ENCODE results near the gene S100A6.

GRCh38 chr1:153585006-153585405 lies 49.2 kb upstream of the S100A6 start:
- no peak for TF ChIP-seq CTCF (conservative IDR thresholded peaks at IDR 0.05 in 1 of 2, IDR thresholded peaks at IDR 0.05 in 1 of 2; ENCODE audit: extremely low read depth in 1 of 2, insufficient read depth in 1 of 2, low read depth in 1 of 2, low read length in 2 of 2)
- TF ChIP-seq EZH2 (IDR thresholded peaks at IDR 0.05; ENCODE audit: borderline replicate concordance, low read length) = no peak

Data from mammary epithelial cell (primary cell).